Activated naive CD8-positive, alpha-beta T cell treated with anti-CD3 and anti-CD28 coated beads, Interleukin-2, amount 50 U/mL, for 24 hours (primary cell): ENCODE data around the gene RBM22.

Experiments used
- ATAC-seq: fragments of 150-1000 bp; cut with Tn5 transposase; one replicate; pipeline ENCODE4 v1.10.0; 2021
- DNase-seq: peaks from one replicate; pipeline ENCODE4 v3.0.0; 2021
- H3K27ac Mint-ChIP-seq: one replicate; pipeline ENCODE4 v1.8.0; 2021; ENCODE audit warnings: mild to moderate bottlenecking, mixed read lengths
- H3K27me3 Mint-ChIP-seq: one replicate; pipeline ENCODE4 v1.8.0; 2021; ENCODE audit warnings: mixed read lengths
- H3K36me3 Mint-ChIP-seq: one replicate; pipeline ENCODE4 v1.8.0; 2021; ENCODE audit warnings: low read depth, mixed read lengths
- H3K4me1 Mint-ChIP-seq: one replicate; pipeline ENCODE4 v1.8.0; 2021; ENCODE audit warnings: mixed read lengths
- H3K4me3 Mint-ChIP-seq: one replicate; pipeline ENCODE4 v1.8.0; 2021; ENCODE audit warnings: mild to moderate bottlenecking, moderate library complexity, mixed read lengths
- H3K9me3 Mint-ChIP-seq: one replicate; pipeline ENCODE4 v1.8.0; 2021; ENCODE audit warnings: mixed read lengths

RBM22 gene

GRCh38 chr5:150662731-150663516 is 37.9 kb downstream of the RBM22 start:
- H3K4me3 Mint-ChIP-seq = no peak overlapping the region
- H3K36me3 Mint-ChIP-seq = no peaks in the 10 kb centered on the region
- ATAC-seq (no peak), DNase-seq (no peak)
- H3K9me3 Mint-ChIP-seq = no peaks in the 10 kb centered on the region
- H3K4me1 Mint-ChIP-seq = no peaks in the 10 kb centered on the region
- peaks cover 7% of the 10 kb centered on the region for H3K27me3 Mint-ChIP-seq
- no peak overlapping the region for H3K27ac Mint-ChIP-seq

DNA sequence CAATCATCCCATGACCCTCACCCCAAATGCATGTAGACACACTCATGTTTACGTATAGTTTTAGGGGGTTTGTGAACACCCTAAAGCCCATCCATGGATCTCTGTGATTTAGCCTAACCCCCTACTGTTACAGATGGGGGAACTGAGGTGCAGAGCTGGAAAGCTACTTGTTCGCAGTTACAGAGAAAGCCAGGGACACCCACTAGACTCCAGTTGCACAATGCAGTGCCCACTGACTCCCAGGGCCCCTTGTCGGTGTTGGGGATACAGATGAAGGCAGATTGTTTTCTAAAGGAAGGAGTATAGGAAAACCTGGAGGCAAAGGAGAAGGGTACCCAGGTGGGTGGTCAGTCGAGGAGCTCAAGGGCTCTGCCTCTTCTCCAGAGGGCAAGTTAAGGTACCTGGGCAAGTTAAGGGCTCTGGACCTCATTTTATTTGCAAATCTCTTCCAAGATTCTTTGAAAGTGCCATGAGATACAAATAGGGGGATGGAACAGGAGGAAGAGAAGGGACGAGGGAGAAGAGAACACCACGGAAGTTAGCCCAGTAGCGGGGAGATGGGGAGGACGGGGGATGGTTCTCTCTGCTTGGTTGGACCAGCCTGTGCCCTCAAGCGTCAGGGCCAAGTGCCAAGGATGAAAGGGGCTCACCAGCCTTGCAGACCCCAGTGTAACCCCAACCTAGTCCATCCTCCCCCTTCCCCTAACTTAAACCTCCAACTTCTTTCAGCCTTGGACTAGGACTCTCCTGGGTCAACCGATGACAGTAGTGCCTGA is 38.9 kb downstream of the RBM22 start:
- no peak for ATAC-seq
- Mint-ChIP-seq H3K4me3 (no peak overlapping the region), H3K9me3 (no peaks in the 10 kb centered on the region), H3K36me3 (no peaks in the 10 kb centered on the region), H3K27me3 (peaks cover 7% of the 10 kb centered on the region), H3K4me1 (peaks cover 5% of the 10 kb centered on the region), H3K27ac (no peak overlapping the region)
- no peak for DNase-seq

GRCh38 chr5:150661086-150661485 is 39.8 kb downstream of the RBM22 start, which contains the start of gene MYOZ3:
TSS of gene MYOZ3 (plus strand) at chr5:150661251. CDS start at chr5:150662942, 1,691 bp downstream.
- no peak within 1 kb of the TSS for H3K4me3 Mint-ChIP-seq
- peaks cover 7% of the 10 kb centered on the region for H3K27me3 Mint-ChIP-seq
- no peak within 1 kb of the TSS for H3K27ac Mint-ChIP-seq
- H3K36me3 Mint-ChIP-seq = no peaks in the 10 kb centered on the region
- H3K4me1 Mint-ChIP-seq = peaks cover 5% of the 10 kb centered on the region
- ATAC-seq (no peak), DNase-seq (no peak)
- H3K9me3 Mint-ChIP-seq = no peaks in the 10 kb centered on the region

GRCh38 chr5:150660108-150660831 is 40.6 kb downstream of the RBM22 start:
- no peak overlapping the region for H3K27ac Mint-ChIP-seq

GRCh38 chr5:150659360-150660107 is 41.3 kb downstream of the RBM22 start:
- no peak for DNase-seq
- Mint-ChIP-seq H3K27me3 (peaks cover 8% of the 10 kb centered on the region), H3K27ac (no peak overlapping the region), H3K4me1 (peaks cover 7% of the 10 kb centered on the region), H3K4me3 (no peak overlapping the region), H3K9me3 (no peaks in the 10 kb centered on the region), H3K36me3 (no peaks in the 10 kb centered on the region)
- ATAC-seq = no peak

More at GRCh38 chr5:150660108-150660831, 40.6 kb downstream of the RBM22 start:
- peaks cover 7% of the 10 kb centered on the region for H3K4me1 Mint-ChIP-seq
- ATAC-seq = no peak
- no peaks in the 10 kb centered on the region for H3K9me3 Mint-ChIP-seq
- H3K27me3 Mint-ChIP-seq = peaks cover 10% of the 10 kb centered on the region
- no peak overlapping the region for H3K4me3 Mint-ChIP-seq
- DNase-seq = no peak
- no peaks in the 10 kb centered on the region for H3K36me3 Mint-ChIP-seq

DNA sequence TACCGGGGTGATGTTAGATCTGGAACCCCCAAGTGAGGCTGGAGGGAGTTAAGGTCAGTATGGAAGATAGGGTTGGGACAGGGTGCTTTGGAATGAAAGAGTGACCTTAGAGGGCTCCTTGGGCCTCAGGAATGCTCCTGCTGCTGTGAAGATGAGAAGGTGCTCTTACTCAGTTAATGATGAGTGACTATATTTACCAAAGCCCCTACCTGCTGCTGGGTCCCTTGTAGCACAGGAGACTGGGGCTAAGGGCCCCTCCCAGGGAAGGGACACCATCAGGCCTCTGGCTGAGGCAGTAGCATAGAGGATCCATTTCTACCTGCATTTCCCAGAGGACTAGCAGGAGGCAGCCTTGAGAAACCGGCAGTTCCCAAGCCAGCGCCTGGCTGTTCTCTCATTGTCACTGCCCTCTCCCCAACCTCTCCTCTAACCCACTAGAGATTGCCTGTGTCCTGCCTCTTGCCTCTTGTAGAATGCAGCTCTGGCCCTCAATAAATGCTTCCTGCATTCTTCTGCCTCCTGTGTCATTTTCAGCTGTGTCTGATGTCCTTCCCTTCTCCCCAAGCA is 42.1 kb downstream of the RBM22 start:
- Mint-ChIP-seq H3K27ac (no peak overlapping the region), H3K4me3 (no peak overlapping the region), H3K27me3 (peaks cover 4% of the 10 kb centered on the region), H3K4me1 (peaks cover 7% of the 10 kb centered on the region), H3K9me3 (no peaks in the 10 kb centered on the region), H3K36me3 (no peaks in the 10 kb centered on the region)
- DNase-seq = no peak
- no peak for ATAC-seq

DNA sequence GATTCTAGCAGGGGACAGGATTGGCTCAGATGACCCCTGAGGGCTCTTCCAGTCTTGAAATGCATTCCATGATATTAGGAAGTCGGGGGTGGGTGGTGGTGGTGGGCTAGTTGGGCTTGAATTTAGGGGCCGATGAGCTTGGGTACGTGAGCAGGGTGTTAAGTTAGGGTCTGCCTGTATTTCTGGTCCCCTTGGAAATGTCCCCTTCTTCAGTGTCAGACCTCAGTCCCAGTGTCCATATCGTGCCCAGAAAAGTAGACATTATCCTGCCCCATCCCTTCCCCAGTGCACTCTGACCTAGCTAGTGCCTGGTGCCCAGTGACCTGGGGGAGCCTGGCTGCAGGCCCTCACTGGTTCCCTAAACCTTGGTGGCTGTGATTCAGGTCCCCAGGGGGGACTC is 42.7 kb downstream of the RBM22 start:
- peaks cover 4% of the 10 kb centered on the region for H3K27me3 Mint-ChIP-seq
- DNase-seq = no peak
- H3K27ac Mint-ChIP-seq = no peak overlapping the region
- ATAC-seq = no peak
- H3K9me3 Mint-ChIP-seq = no peaks in the 10 kb centered on the region
- peaks cover 7% of the 10 kb centered on the region for H3K4me1 Mint-ChIP-seq
- no peaks in the 10 kb centered on the region for H3K36me3 Mint-ChIP-seq
- H3K4me3 Mint-ChIP-seq = no peak overlapping the region

DNA sequence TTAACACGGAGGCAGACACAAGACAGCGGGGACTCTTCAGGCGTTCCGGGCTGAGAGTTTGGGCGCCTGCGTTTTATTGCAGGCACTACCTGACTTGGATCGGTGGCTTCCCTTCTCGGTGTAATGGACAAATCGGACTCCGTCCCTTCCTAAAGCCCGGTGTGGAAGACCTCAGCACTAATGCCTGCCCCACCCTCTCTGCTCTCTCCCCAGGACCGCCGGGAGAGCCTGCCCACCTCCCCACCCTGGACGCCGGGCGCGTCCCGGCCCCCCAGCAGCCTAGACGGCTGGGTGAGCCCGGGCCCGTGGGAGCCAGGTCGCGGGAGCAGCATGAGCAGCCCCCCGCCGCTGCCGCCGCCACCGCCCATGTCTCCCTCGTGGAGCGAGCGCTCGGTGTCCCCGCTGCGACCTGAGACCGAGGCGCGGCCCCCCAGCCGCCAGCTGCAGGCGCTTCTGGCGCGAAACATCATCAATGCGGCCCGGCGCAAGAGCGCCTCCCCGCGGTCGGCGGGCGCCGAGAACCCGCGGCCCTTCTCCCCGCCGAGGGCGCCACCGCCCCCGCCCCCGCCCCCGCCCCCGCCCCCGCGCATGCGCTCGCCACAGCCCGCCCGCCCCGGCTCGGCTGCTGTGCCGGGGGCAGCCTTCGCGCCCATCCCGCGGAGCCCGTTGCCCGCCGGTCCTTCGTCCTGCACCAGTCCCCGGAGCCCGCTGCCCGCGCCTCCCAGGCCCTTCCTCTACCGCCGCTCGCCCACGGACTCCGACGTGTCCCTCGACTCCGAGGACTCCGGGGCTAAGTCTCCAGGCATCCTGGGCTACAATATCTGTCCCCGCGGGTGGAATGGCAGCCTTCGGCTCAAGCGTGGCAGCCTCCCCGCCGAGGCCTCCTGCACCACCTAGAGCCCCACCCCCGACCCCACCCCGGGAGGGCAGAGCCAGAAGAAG is 44.4 kb downstream of the RBM22 start:
- ATAC-seq (peak; percentile 80), DNase-seq (peak; percentile 77)
- Mint-ChIP-seq H3K27me3 (peaks cover 2% of the 10 kb centered on the region), H3K27ac (no peak overlapping the region), H3K4me1 (peaks cover 7% of the 10 kb centered on the region), H3K36me3 (no peaks in the 10 kb centered on the region), H3K9me3 (no peaks in the 10 kb centered on the region), H3K4me3 (peak overlapping the region; percentile 55)

DNA sequence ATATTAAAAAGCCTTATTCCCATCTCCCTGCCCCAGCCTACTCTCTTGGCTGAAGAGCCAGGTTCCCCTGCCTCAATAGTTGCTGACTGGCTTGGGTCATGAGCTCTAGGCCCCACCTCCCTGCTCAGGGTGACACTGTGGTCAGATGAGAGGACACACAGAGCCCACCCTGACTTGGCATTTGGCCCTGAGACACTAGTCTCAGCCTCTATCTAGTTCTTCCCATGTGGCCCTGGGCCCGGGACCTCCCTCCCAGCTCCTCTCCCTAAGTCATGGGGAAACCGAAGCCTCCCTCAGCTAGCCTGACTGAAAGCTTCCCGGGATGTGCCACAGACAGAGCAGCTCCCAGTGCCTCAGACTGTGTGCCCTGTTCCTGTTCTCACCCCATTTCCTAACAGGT is 45.6 kb downstream of the RBM22 start:
- DNase-seq (no peak), ATAC-seq (no peak)
- Mint-ChIP-seq H3K9me3 (no peaks in the 10 kb centered on the region), H3K36me3 (no peaks in the 10 kb centered on the region), H3K27me3 (peaks cover 2% of the 10 kb centered on the region), H3K4me1 (peaks cover 7% of the 10 kb centered on the region), H3K27ac (no peak overlapping the region), H3K4me3 (no peak overlapping the region)

- Mint-ChIP-seq H3K27ac (no peak overlapping the region), H3K36me3 (no peaks in the 10 kb centered on the region), H3K9me3 (no peaks in the 10 kb centered on the region), H3K4me3 (no peak overlapping the region), H3K27me3 (peaks cover 2% of the 10 kb centered on the region), H3K4me1 (peaks cover 7% of the 10 kb centered on the region)
- DNase-seq = no peak
- no peak for ATAC-seq
Measured at GRCh38 chr5:150653762-150654556, 46.9 kb downstream of the RBM22 start.

GRCh38 chr5:150653145-150653761 is 47.6 kb downstream of the RBM22 start:
- ATAC-seq = no peak
- H3K27me3 Mint-ChIP-seq = peaks cover 2% of the 10 kb centered on the region
- H3K4me3 Mint-ChIP-seq = no peak overlapping the region
- no peak overlapping the region for H3K27ac Mint-ChIP-seq
- H3K36me3 Mint-ChIP-seq = no peaks in the 10 kb centered on the region
- H3K9me3 Mint-ChIP-seq = no peaks in the 10 kb centered on the region
- no peak for DNase-seq
- peaks cover 7% of the 10 kb centered on the region for H3K4me1 Mint-ChIP-seq

DNA sequence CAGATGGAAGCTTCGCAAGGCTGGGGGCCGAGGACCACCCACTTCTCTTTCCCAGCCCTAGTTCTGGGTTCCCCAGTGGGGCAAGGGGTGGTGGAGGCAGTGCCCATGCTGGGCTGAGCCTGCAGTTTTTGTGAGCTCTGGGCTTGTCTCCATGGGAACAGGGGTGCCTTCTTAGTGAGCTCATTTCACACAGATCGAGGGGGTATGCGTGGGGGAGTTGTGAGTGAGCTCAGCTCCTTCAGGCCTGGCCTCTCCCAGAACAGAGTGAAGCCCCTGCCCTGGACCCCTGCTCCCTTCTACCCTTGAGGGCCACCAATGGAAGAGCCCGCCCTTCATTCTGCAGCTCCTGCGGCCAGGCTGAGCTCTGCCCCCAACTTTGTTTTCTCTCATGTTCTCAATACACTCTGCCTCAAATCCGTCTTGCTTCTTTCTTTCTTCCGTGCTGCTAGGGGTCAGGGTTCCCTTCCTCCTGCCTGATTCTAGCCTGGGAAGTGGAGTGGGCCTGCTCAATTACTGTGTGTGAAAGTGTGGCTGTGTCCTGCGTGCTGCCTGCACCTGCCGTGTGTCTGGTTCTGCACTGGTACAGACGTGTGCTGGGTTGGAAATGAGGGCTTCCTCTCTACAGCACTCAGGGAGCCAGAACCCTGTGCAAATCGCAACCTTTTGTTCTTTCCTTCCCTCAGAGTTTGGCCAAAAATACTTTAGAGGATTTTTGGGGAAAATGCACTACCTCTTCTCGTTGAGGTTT is 48.8 kb downstream of the RBM22 start:
- ATAC-seq (no peak), DNase-seq (no peak)
- Mint-ChIP-seq H3K27me3 (peaks cover 2% of the 10 kb centered on the region), H3K4me1 (peaks cover 3% of the 10 kb centered on the region), H3K36me3 (no peaks in the 10 kb centered on the region), H3K9me3 (no peaks in the 10 kb centered on the region), H3K27ac (no peak overlapping the region), H3K4me3 (no peak overlapping the region)
